A673 (cell line): Measurements from ENCODE around the gene MRPL18. TPM values are rescaled to one million over a fixed set of nuclear protein-coding genes. Genes with fewer than 3 reads are reported as not detected.

Source experiments
- Bru-seq: library from RNA; stranded (reverse); fragments of 400-500 nt; gene quantifications from one replicate; lab custom pipeline; 2021; lab: Mats Ljungman, UMichigan
- BruChase-seq, 2 experiments: library from RNA; stranded (reverse); fragments of 400-500 nt; gene quantifications; one replicate each; lab custom pipeline; 2021; lab: Mats Ljungman, UMichigan
- BruUV-seq: library from RNA; stranded (reverse); fragments of 400-500 nt; replicated peaks from 2 replicates; lab custom pipeline; 2021; lab: Mats Ljungman, UMichigan
- CTCF ChIA-PET: fragments of 300-600 bp; sonication (Branson Sonifier 250); formaldehyde crosslinking; loops from one replicate; lab custom pipeline; 2022; ENCODE audit warnings: antibody characterized with exemption; lab: Charles Lee
- POLR2A ChIA-PET: fragments of 300-600 bp; sonication (Branson Sonifier 250); formaldehyde crosslinking; loops from one replicate; lab custom pipeline; 2022; ENCODE audit warnings: antibody characterized with exemption; ENCODE audit not compliant: low non-redundant PET; lab: Charles Lee
- DNase-seq: peaks from one replicate; pipeline ENCODE4 v3.0.0-alpha.2; 2015; ENCODE audit warnings: low spot score
- H3K27ac ChIP-seq: fragments of 200-600 bp; sonication (generic); 2 replicates; pipeline ENCODE4 v1.5.1; 2016; ENCODE audit warnings: mixed run types, low read depth, mild to moderate bottlenecking, mixed read lengths, antibody characterized with exemption, low read length; ENCODE audit not compliant: poor library complexity, severe bottlenecking
- H3K27me3 ChIP-seq: fragments of 200-600 bp; sonication (generic); replicated peaks from 2 replicates; pipeline ENCODE4 v1.6.1; 2017; ENCODE audit warnings: mixed run types, low read depth, mild to moderate bottlenecking, mixed read lengths, antibody characterized with exemption, low read length; ENCODE audit not compliant: insufficient read depth, poor library complexity
- H3K36me3 ChIP-seq: fragments of 200-600 bp; sonication (generic); 2 replicates; pipeline ENCODE4 v1.6.1; 2016; ENCODE audit warnings: mixed run types, mild to moderate bottlenecking, mixed read lengths, antibody characterized with exemption, low read length; ENCODE audit not compliant: insufficient read depth, poor library complexity, severe bottlenecking
- H3K4me1 ChIP-seq: fragments of 200-600 bp; sonication (generic); 2 replicates; pipeline ENCODE4 v1.6.1; 2017; ENCODE audit warnings: mixed run types, mild to moderate bottlenecking, mixed read lengths, antibody characterized with exemption, low read length; ENCODE audit not compliant: insufficient read depth, poor library complexity, severe bottlenecking
- H3K4me3 ChIP-seq: fragments of 200-600 bp; sonication (generic); 2 replicates; pipeline ENCODE4 v1.5.1; 2016; ENCODE audit warnings: low read depth, mixed run types, mild to moderate bottlenecking, mixed read lengths, low read length; ENCODE audit not compliant: poor library complexity, severe bottlenecking
- H3K9me3 ChIP-seq: fragments of 200-600 bp; sonication (generic); 2 replicates; pipeline ENCODE4 v1.6.1; 2016; ENCODE audit warnings: mixed run types, low read depth, mild to moderate bottlenecking, mixed read lengths, antibody characterized with exemption, low read length; ENCODE audit not compliant: poor library complexity, severe bottlenecking
- EZH2 ChIP-seq: fragments of 200-600 bp; sonication (generic); IDR thresholded peaks from 2 replicates; pipeline ENCODE4 v1.6.1; 2017; ENCODE audit warnings: borderline replicate concordance, low read depth, mild to moderate bottlenecking, mixed read lengths, antibody characterized with exemption, low read length; ENCODE audit not compliant: poor library complexity, severe bottlenecking
- intact Hi-C: fragments of 100-400 bp; cut with micrococcal nuclease; formaldehyde crosslinking; loops from one replicate; pipeline ENCODE4 v1.10.0; 2022; ENCODE audit not compliant: unreplicated experiment
- long read RNA-seq: library from polyadenylated mRNA; stranded (forward); transcript quantifications from one replicate; pipeline ENCODE4 v2.0.0, GENCODE V29; 2022
- total RNA-seq: library from RNA; stranded (reverse); gene quantifications from 2 replicates; pipeline ENCODE4 v1.2.3, GENCODE V29; 2021
- TF ChIP-seq, protein P1 (sequence below): fragments of 300-800, 200-600 bp; sonication (generic); conservative IDR thresholded peaks from 2 replicates; pipeline ENCODE4 v1.5.1; 2017; ENCODE audit warnings: low read depth, mild to moderate bottlenecking, antibody characterized with exemption, low read length, moderate library complexity, mixed read lengths

The MRPL18 gene
- total RNA-seq (94.6 and 101 TPM in 2 replicates), Bru-seq, nascent RNA (percentile 89 among the genes with signal in this experiment), BruChase-seq, experiment 1, labeled RNA remaining after a 2-hour chase (percentile 81 among the genes with signal in this experiment), BruChase-seq, experiment 2, labeled RNA remaining after a 6-hour chase (percentile 86 among the genes with signal in this experiment)
- long read RNA-seq, transcript MRPL18-201 (4 exons, 978 nt), result major isoform, 149 of 195 reads
- long read RNA-seq, partial matches to known transcripts, result 2 of 195 reads
- long read RNA-seq, other reads (novel, unspliced or antisense), result 38 of 195 reads

- Histone ChIP-seq H3K36me3 (peaks cover 56% of the 10 kb centered on the region), H3K27ac (peak within 1 kb of the TSS; percentile 91), H3K9me3 (no peaks in the 10 kb centered on the region), H3K4me3 (peak within 1 kb of the TSS; percentile 88), H3K4me1 (peaks cover 23% of the 10 kb centered on the region), H3K27me3 (no peaks in the 10 kb centered on the region)
- ChIA-PET CTCF (no interaction called here), POLR2A (interaction anchor here (0.6 kb wide), 1 partner anchor 63 kb away, joined by 4 read pairs; the partner anchor contains the start of gene WTAP)
- peak; percentile 98 for DNase-seq
- intact Hi-C loops, result loop anchor here (2.0 kb wide), 1 partner anchor 62 kb away; no protein-coding TSS in a partner anchor
- TSS peak; percentile 32 for BruUV-seq
- TF ChIP-seq, protein P1, sequence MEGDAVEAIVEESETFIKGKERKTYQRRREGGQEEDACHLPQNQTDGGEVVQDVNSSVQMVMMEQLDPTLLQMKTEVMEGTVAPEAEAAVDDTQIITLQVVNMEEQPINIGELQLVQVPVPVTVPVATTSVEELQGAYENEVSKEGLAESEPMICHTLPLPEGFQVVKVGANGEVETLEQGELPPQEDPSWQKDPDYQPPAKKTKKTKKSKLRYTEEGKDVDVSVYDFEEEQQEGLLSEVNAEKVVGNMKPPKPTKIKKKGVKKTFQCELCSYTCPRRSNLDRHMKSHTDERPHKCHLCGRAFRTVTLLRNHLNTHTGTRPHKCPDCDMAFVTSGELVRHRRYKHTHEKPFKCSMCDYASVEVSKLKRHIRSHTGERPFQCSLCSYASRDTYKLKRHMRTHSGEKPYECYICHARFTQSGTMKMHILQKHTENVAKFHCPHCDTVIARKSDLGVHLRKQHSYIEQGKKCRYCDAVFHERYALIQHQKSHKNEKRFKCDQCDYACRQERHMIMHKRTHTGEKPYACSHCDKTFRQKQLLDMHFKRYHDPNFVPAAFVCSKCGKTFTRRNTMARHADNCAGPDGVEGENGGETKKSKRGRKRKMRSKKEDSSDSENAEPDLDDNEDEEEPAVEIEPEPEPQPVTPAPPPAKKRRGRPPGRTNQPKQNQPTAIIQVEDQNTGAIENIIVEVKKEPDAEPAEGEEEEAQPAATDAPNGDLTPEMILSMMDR, result no peak
- TF ChIP-seq EZH2, result no peak
These were observed at the start of gene MRPL18 for GRCh38 chr6:159790149-159790955. MRPL18 (plus strand) TSS chr6:159790467; CDS start chr6:159790588, 121 bp downstream.

DNA sequence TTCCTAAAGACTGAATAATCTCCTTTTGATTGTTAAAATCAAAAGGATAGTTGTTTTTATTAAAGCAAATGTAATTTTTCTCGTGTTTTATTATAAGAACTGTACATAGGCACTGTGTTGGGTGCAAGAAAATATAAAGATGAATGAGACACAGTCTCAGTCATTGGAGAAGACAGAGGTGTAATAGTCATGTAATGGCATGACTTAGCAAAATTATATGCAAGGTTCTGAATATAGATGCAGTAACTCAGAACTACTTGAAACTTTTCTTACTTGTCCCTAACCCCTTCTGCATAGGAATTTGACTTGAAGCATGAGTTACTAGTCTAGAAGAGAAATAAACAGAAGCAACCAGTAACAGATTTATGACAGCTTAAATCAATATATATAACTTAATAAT is 48.1 kb upstream of the MRPL18 start:
- Histone ChIP-seq H3K36me3 (peaks cover 95% of the 10 kb centered on the region), H3K4me1 (peaks cover 8% of the 10 kb centered on the region), H3K27ac (peak overlapping the region; percentile 18), H3K9me3 (no peaks in the 10 kb centered on the region), H3K27me3 (no peaks in the 10 kb centered on the region), H3K4me3 (no peak overlapping the region)
- ChIA-PET POLR2A (no interaction called here), CTCF (no interaction called here)
- no peak for TF ChIP-seq EZH2
- TF ChIP-seq, protein P1, result no peak
- intact Hi-C loops, result no loop called here
- BruUV-seq, result no TSS peak
- no peak for DNase-seq

- H3K4me1 ChIP-seq, result no peaks in the 10 kb centered on the region
- TF ChIP-seq, protein P1, result no peak
- no peak for TF ChIP-seq EZH2
- DNase-seq, result no peak
- no peaks in the 10 kb centered on the region for H3K27me3 ChIP-seq
- H3K4me3 ChIP-seq, result no peak overlapping the region
- ChIA-PET CTCF (no interaction called here), POLR2A (no interaction called here)
- intact Hi-C loops, result no loop called here
- no TSS peak for BruUV-seq
- H3K27ac ChIP-seq, result no peak overlapping the region
- no peaks in the 10 kb centered on the region for H3K9me3 ChIP-seq
- H3K36me3 ChIP-seq, result peaks cover 100% of the 10 kb centered on the region
These were observed 45.2 kb upstream of the MRPL18 start for GRCh38 chr6:159745081-159745480.
